HepG2 (cell line): ENCODE data around the gene RHBG. TPM values are rescaled to one million over a fixed set of nuclear protein-coding genes. Genes with fewer than 3 reads are reported as not detected.

ENCODE experiments used
- ATAC-seq: fragments of 200-7000 bp; cut with Tn5 transposase; 3 replicates; pipeline ENCODE4 v1.9.1; 2020; ENCODE audit warnings: mild to moderate bottlenecking, moderate library complexity
- BruUV-seq: library from RNA; stranded (reverse); fragments of 400-500 nt; replicated peaks from 2 replicates; lab custom pipeline; 2021; lab: Mats Ljungman, UMichigan
- CTCF ChIA-PET: fragments of 300-600 bp; formaldehyde crosslinking; extraction: SDS; loops from one replicate; lab custom pipeline; 2021; ENCODE audit warnings: low total read pairs, inconsistent platforms, low intra/inter-chr PET ratio; lab: Yijun Ruan, JAX
- POLR2A ChIA-PET: fragments of 350-600 bp; sonication (Branson Sonifier 250); formaldehyde crosslinking; loops from one replicate; lab custom pipeline; 2020; ENCODE audit warnings: antibody characterized with exemption, inconsistent platforms; lab: Yijun Ruan, JAX
- DNase-seq: peaks from one replicate; pipeline ENCODE4 v3.0.0-alpha.2; 2015; ENCODE audit warnings: low spot score
- FAIRE-seq: peaks from 3 replicates; lab custom pipeline; 2011; peaks lifted over from hg19 to GRCh38; lab: Jason Lieb, UNC
- H2AFZ ChIP-seq: one replicate; pipeline ENCODE4 v1.6.1; 2011; ENCODE audit warnings: low read length, inconsistent platforms
- H3K27ac ChIP-seq: fragments of 300-600 bp; 3 replicates; pipeline ENCODE4 v1.8.0; 2011; ENCODE audit warnings: mixed run types, mild to moderate bottlenecking, mixed read lengths, low read length, inconsistent platforms; ENCODE audit not compliant: insufficient read depth; ENCODE audit errors: extremely low read length
- H3K27me3 ChIP-seq, 2 experiments: fragments of 200-600 bp in 1 of 2; 2 replicates in 1 of 2; 3 replicates in 1 of 2; pipeline versions ENCODE4 v1.6.0 to v1.8.0; 2011; ENCODE audit warnings: low read length in 2 of 2, mild to moderate bottlenecking in 2 of 2, moderate library complexity in 2 of 2, inconsistent platforms in 1 of 2; ENCODE audit not compliant: insufficient read depth in 2 of 2, control insufficient read depth in 1 of 2
- H3K36me3 ChIP-seq, 2 experiments: fragments of 200-600 bp in 1 of 2; replicated peaks in 1 of 2; 2 replicates in 1 of 2; 3 replicates in 1 of 2; pipeline versions ENCODE4 v1.5.1 to v1.8.0; 2011; ENCODE audit warnings: low read length in 2 of 2, inconsistent platforms in 1 of 2; ENCODE audit not compliant: insufficient read depth in 2 of 2, control insufficient read depth in 1 of 2
- H3K4me1 ChIP-seq: 2 replicates; pipeline ENCODE4 v1.5.1; 2012; ENCODE audit warnings: low read length, inconsistent platforms; ENCODE audit not compliant: insufficient read depth
- H3K4me2 ChIP-seq: 2 replicates; pipeline ENCODE4 v1.6.0; 2011; ENCODE audit warnings: low read depth, low read length, inconsistent platforms
- H3K4me3 ChIP-seq, 3 experiments: fragments of 200-600 bp in 1 of 3; sonication (generic), shearing (Covaris generic) in 1 of 3; replicated peaks in 1 of 3; 2 replicates each; pipeline ENCODE4 v1.5.1; 2011 to 2016; ENCODE audit warnings: low read length in 3 of 3, inconsistent platforms in 2 of 3, low read depth in 2 of 3, mild to moderate bottlenecking in 2 of 3, control low read depth in 1 of 3, mixed read lengths in 1 of 3; ENCODE audit not compliant: insufficient read depth in 1 of 3
- H3K79me2 ChIP-seq: one replicate; pipeline ENCODE4 v1.6.1; 2011; ENCODE audit warnings: low read length, inconsistent platforms; ENCODE audit not compliant: insufficient read depth
- H3K9ac ChIP-seq: 2 replicates; pipeline ENCODE4 v1.6.0; 2011; ENCODE audit warnings: mild to moderate bottlenecking, low read depth, low read length, inconsistent platforms; ENCODE audit not compliant: insufficient read depth
- H3K9me3 ChIP-seq: 2 replicates; pipeline ENCODE4 v1.5.1; 2012; ENCODE audit warnings: mild to moderate bottlenecking, low read length
- H4K20me1 ChIP-seq: 2 replicates; pipeline ENCODE4 v1.6.0; 2011; ENCODE audit warnings: inconsistent platforms, mild to moderate bottlenecking, low read length, moderate library complexity; ENCODE audit not compliant: insufficient read depth
- DR1 ChIP-seq: sonication (generic); formaldehyde crosslinking; IDR thresholded peaks from 2 replicates; pipeline ENCODE4 v1.8.0; 2021; ENCODE audit warnings: mild to moderate bottlenecking, missing genetic modification reagents, inconsistent platforms
- FOXC1 ChIP-seq: sonication (generic); formaldehyde crosslinking; IDR thresholded peaks from 2 replicates; pipeline ENCODE4 v1.8.0; 2022; ENCODE audit warnings: mild to moderate bottlenecking, missing genetic modification reagents, borderline replicate concordance
- HOXA5 ChIP-seq: sonication (generic); formaldehyde crosslinking; IDR thresholded peaks from 2 replicates; pipeline ENCODE4 v1.4.0; 2020; ENCODE audit warnings: missing genetic modification reagents
- IRX3 ChIP-seq: sonication (generic); formaldehyde crosslinking; IDR thresholded peaks from 2 replicates; pipeline ENCODE4 v1.8.1; 2023; ENCODE audit warnings: mild to moderate bottlenecking, low read depth, missing genetic modification reagents, borderline replicate concordance
- NBN ChIP-seq: fragments of 450-650 bp; conservative IDR thresholded peaks from 2 replicates; pipeline ENCODE4 v1.6.1; 2017
- NFATC3 ChIP-seq: sonication (generic); formaldehyde crosslinking; IDR thresholded peaks from 2 replicates; pipeline ENCODE4 v1.5.1; 2020; ENCODE audit warnings: mild to moderate bottlenecking, missing genetic modification reagents
- POLR2AphosphoS5 ChIP-seq: IDR thresholded peaks from 2 replicates; pipeline ENCODE4 v1.6.1; 2012; ENCODE audit warnings: low read depth, low read length
- SMAD1 ChIP-seq: sonication (generic); formaldehyde crosslinking; IDR thresholded peaks from 2 replicates; pipeline ENCODE4 v1.4.0; 2020; ENCODE audit warnings: missing genetic modification reagents, low read depth, mild to moderate bottlenecking, borderline replicate concordance
- TBX3 ChIP-seq: fragments of 450-650 bp; IDR thresholded peaks from 2 replicates; pipeline ENCODE4 v1.6.1; 2017; ENCODE audit warnings: antibody characterized with exemption, mild to moderate bottlenecking, inconsistent platforms, borderline replicate concordance
- ZFP82 ChIP-seq: sonication (generic); formaldehyde crosslinking; IDR thresholded peaks from 2 replicates; pipeline ENCODE4 v1.5.1; 2020; ENCODE audit warnings: mild to moderate bottlenecking, missing genetic modification reagents, borderline replicate concordance
- ZFYVE20 ChIP-seq: sonication (generic); formaldehyde crosslinking; IDR thresholded peaks from 2 replicates; pipeline ENCODE4 v1.8.0; 2023; ENCODE audit warnings: low read depth, mild to moderate bottlenecking, moderate library complexity, missing genetic modification reagents, borderline replicate concordance
- ZKSCAN1 ChIP-seq: fragments of 150-350 bp; IDR thresholded peaks from 2 replicates; pipeline ENCODE4 v1.6.1; 2014; ENCODE audit warnings: low read length
- ZNF232 ChIP-seq: sonication (generic); formaldehyde crosslinking; IDR thresholded peaks from 2 replicates; pipeline ENCODE4 v1.4.0; 2020; ENCODE audit warnings: missing genetic modification reagents, borderline replicate concordance
- ZNF382 ChIP-seq: sonication (generic); formaldehyde crosslinking; IDR thresholded peaks from 2 replicates; pipeline ENCODE4 v1.5.0; 2020; ENCODE audit warnings: missing genetic modification reagents, mild to moderate bottlenecking, borderline replicate concordance
- WGBS: methylation state at CpG from one replicate; pipeline ENCODE4 v1.1.6; 2017; ENCODE audit warnings: low lambda C conversion rate; 5-methylcytosine and 5-hydroxymethylcytosine counted together
- in situ Hi-C: cut with HindIII; loops from 2 replicates; pipeline ENCODE4 v1.10.0; 2017; ENCODE audit warnings: low pct_unique_long_range_greater_than_20kb; ENCODE audit not compliant: extremely low pct_ligation_motif_present
- intact Hi-C: fragments of 100-400 bp; cut with micrococcal nuclease; formaldehyde crosslinking; loops from one replicate; pipeline ENCODE4 v1.10.0; 2022; ENCODE audit not compliant: unreplicated experiment
- polyA plus RNA-seq, 8 experiments: library from polyadenylated mRNA; depleted of rRNA in 3 of 8; stranded (reverse) in 7 of 8; unstranded in 1 of 8; fragments of >200 nt; fragmentation: Illumina TruSeq in 4 of 8; extraction: Trizol in 4 of 8; gene quantifications; 2 replicates each; pipeline versions ENCODE4 v1.2.1 to v1.2.3, GENCODE V29; 2011 to 2016; ENCODE audit warnings: low read depth in 4 of 8, missing spikeins in 1 of 8, mixed read lengths in 1 of 8; ENCODE audit not compliant: insufficient read depth in 1 of 8
- total RNA-seq, 5 experiments: library from RNA; depleted of rRNA; stranded (reverse); fragments of >200 nt; fragmentation: Illumina TruSeq; extraction: Trizol; gene quantifications; 2 replicates each; pipeline ENCODE4 v1.2.3, GENCODE V29; 2016; ENCODE audit warnings: low read depth in 1 of 5
- TF ChIP-seq, protein P1 (sequence below): sonication (generic); formaldehyde crosslinking; IDR thresholded peaks from 2 replicates; pipeline ENCODE4 v1.9.0; 2021; ENCODE audit warnings: missing genetic modification reagents, mild to moderate bottlenecking, borderline replicate concordance
- TF ChIP-seq, protein P2 (sequence below): sonication (generic); formaldehyde crosslinking; IDR thresholded peaks from 2 replicates; pipeline ENCODE4 v1.5.0; 2020; ENCODE audit warnings: missing genetic modification reagents, mild to moderate bottlenecking, borderline replicate concordance
- TF ChIP-seq, protein P3 (sequence below): sonication (generic); formaldehyde crosslinking; IDR thresholded peaks from 2 replicates; pipeline ENCODE4 v1.8.0; 2022; ENCODE audit warnings: missing genetic modification reagents, mild to moderate bottlenecking, moderate library complexity, borderline replicate concordance
- TF ChIP-seq, protein P4 (sequence below): sonication (generic); formaldehyde crosslinking; IDR thresholded peaks from 2 replicates; pipeline ENCODE4 v1.8.1; 2023; ENCODE audit warnings: mild to moderate bottlenecking, missing genetic modification reagents

RHBG gene
- total and polyA plus RNA-seq, 2 of the 13 experiments (the other 11 are each of a cell fraction or from before 2014, with no cell fraction given) = 61.8 to 73.5 TPM

DNA sequence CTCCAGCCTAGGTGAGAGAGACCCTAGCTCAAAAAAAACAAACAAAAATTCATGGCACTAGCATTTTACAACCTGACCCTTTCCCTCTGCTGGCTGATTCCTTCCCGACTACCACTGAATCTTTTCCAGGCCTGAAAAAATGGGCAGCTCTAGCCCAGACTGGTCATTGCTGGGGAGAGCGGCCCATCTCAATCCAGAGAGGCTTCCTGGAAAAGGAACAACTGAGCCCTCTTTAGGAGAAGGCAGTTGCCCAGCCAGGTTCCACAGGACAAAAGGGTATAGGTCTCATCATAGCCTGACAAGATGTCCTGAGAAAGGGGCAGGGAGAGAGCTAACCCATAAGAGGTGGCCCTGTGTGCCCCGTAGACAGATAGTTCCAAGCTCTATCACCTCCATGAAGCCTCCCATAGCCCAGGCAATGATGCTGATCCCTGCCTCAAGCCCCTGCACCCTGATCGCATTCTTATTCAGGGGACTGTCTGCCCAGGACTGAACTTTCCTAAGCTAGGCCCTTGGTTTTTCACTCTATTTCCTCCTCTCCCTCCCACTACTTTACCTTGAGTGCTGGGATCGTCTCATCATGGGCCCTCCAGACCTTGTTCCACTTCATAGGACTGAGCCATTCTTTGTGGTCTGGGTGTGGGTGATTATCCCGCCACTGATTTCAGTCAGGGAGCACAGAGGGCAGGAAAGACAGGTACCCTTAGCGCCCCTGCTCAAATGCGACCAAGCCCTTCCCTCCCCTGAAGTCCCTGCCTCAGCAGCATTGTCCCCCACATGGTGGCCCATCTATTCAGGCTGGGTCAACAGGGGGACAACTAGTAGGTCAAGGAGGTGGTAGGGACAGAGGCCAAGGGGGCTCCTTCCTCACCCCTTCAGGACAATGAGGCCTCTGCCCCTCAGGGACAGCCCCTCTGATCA lies 18.2 kb downstream of the RHBG start:
- POLR2A ChIA-PET = interaction anchor here (1.7 to 12.6 kb wide), 8 partner anchors 8 to 114 kb away, joined by 4 to 189 read pairs (median 10); partner anchors contain the start of gene RHBG
- TF ChIP-seq ZNF232 (CRISPR knock-in tag) (no peak), ZKSCAN1 (no peak), ZNF382 (CRISPR knock-in tag) (no peak), POLR2AphosphoS5 (peak; percentile 54), HOXA5 (CRISPR knock-in tag) (no peak), ZFP82 (CRISPR knock-in tag) (no peak), IRX3 (0 out of 2 replicates have a peak, but pooled peaks have one; percentile 16), FOXC1 (CRISPR knock-in tag) (0 out of 2 replicates have a peak, but pooled peaks have one; percentile 32), DR1 (CRISPR knock-in tag) (no peak), ZFYVE20 (0 out of 2 replicates have a peak, but pooled peaks have one; percentile 51), NBN (no peak), SMAD1 (CRISPR knock-in tag) (no peak; the same call in 1 of the 2 replicates), TBX3 (no peak), NFATC3 (CRISPR knock-in tag) (no peak)
- TF ChIP-seq, protein P1, sequence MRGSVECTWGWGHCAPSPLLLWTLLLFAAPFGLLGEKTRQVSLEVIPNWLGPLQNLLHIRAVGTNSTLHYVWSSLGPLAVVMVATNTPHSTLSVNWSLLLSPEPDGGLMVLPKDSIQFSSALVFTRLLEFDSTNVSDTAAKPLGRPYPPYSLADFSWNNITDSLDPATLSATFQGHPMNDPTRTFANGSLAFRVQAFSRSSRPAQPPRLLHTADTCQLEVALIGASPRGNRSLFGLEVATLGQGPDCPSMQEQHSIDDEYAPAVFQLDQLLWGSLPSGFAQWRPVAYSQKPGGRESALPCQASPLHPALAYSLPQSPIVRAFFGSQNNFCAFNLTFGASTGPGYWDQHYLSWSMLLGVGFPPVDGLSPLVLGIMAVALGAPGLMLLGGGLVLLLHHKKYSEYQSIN (CRISPR knock-in tag) = no peak
- TF ChIP-seq, protein P2, sequence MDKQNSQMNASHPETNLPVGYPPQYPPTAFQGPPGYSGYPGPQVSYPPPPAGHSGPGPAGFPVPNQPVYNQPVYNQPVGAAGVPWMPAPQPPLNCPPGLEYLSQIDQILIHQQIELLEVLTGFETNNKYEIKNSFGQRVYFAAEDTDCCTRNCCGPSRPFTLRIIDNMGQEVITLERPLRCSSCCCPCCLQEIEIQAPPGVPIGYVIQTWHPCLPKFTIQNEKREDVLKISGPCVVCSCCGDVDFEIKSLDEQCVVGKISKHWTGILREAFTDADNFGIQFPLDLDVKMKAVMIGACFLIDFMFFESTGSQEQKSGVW (CRISPR knock-in tag) = no peak
- TF ChIP-seq, protein P3, sequence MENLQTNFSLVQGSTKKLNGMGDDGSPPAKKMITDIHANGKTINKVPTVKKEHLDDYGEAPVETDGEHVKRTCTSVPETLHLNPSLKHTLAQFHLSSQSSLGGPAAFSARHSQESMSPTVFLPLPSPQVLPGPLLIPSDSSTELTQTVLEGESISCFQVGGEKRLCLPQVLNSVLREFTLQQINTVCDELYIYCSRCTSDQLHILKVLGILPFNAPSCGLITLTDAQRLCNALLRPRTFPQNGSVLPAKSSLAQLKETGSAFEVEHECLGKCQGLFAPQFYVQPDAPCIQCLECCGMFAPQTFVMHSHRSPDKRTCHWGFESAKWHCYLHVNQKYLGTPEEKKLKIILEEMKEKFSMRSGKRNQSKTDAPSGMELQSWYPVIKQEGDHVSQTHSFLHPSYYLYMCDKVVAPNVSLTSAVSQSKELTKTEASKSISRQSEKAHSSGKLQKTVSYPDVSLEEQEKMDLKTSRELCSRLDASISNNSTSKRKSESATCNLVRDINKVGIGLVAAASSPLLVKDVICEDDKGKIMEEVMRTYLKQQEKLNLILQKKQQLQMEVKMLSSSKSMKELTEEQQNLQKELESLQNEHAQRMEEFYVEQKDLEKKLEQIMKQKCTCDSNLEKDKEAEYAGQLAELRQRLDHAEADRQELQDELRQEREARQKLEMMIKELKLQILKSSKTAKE = no peak
- TF ChIP-seq, protein P4, sequence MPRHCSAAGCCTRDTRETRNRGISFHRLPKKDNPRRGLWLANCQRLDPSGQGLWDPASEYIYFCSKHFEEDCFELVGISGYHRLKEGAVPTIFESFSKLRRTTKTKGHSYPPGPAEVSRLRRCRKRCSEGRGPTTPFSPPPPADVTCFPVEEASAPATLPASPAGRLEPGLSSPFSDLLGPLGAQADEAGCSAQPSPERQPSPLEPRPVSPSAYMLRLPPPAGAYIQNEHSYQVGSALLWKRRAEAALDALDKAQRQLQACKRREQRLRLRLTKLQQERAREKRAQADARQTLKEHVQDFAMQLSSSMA (CRISPR knock-in tag) = no peak

More for the DNA sequence above, 18.2 kb downstream of the RHBG start:
- no peaks in the 10 kb centered on the region for H3K79me2 ChIP-seq
- peaks cover 33% of the 10 kb centered on the region for H3K4me1 ChIP-seq
- FAIRE-seq = no peak
- peaks cover 10 to 33% of the 10 kb centered on the region in 2 experiments; a peak in 4 of 5 replicates for H3K27me3 ChIP-seq
- no peak overlapping the region; a peak in 1 of 6 replicates for H3K4me3 ChIP-seq
- H3K4me2 ChIP-seq = peak overlapping the region; percentile 82
- H2AFZ ChIP-seq = no peak overlapping the region
- in situ Hi-C loops (loop anchor here (5.0 kb wide), 1 partner anchor 50 kb away; no protein-coding TSS in a partner anchor), intact Hi-C loops (no loop called here)
- ATAC-seq = no peak
- CTCF ChIA-PET = interaction anchor here (2.2 to 2.3 kb wide), 2 partner anchors 30 to 57 kb away, joined by 9 read pairs; no protein-coding TSS in a partner anchor
- peaks cover 9 to 25% of the 10 kb centered on the region in 2 experiments for H3K36me3 ChIP-seq
- H3K27ac ChIP-seq = no peak overlapping the region
- 76% methylated on average over 7 of the region's 8 CpGs for WGBS
- no peaks in the 10 kb centered on the region for H3K9me3 ChIP-seq
- DNase-seq = no peak
- 0 out of 2 replicates have a peak overlapping the region, but pooled peaks have one; percentile 55 for H3K9ac ChIP-seq
- no peaks in the 10 kb centered on the region for H4K20me1 ChIP-seq
- no TSS peak for BruUV-seq
